A673 (cell line): ENCODE data around the gene ANKRD35. TPM values are rescaled to one million over a fixed set of nuclear protein-coding genes. Genes with fewer than 3 reads are reported as not detected.
"Not testable (repeated sequence)": the region's sequence is repeated elsewhere in the genome, so short reads cannot be mapped to it uniquely, and the experiment has no call there.

ENCODE experiments used
- BruUV-seq: library from RNA; stranded (reverse); fragments of 400-500 nt; replicated peaks from 2 replicates; lab custom pipeline; 2021; lab: Mats Ljungman, UMichigan
- CTCF ChIA-PET: fragments of 300-600 bp; sonication (Branson Sonifier 250); formaldehyde crosslinking; loops from one replicate; lab custom pipeline; 2022; ENCODE audit warnings: antibody characterized with exemption; lab: Charles Lee
- POLR2A ChIA-PET: fragments of 300-600 bp; sonication (Branson Sonifier 250); formaldehyde crosslinking; loops from one replicate; lab custom pipeline; 2022; ENCODE audit warnings: antibody characterized with exemption; ENCODE audit not compliant: low non-redundant PET; lab: Charles Lee
- DNase-seq: peaks from one replicate; pipeline ENCODE4 v3.0.0-alpha.2; 2015; ENCODE audit warnings: low spot score
- H3K27ac ChIP-seq: fragments of 200-600 bp; sonication (generic); 2 replicates; pipeline ENCODE4 v1.5.1; 2016; ENCODE audit warnings: mixed run types, low read depth, mild to moderate bottlenecking, mixed read lengths, antibody characterized with exemption, low read length; ENCODE audit not compliant: poor library complexity, severe bottlenecking
- H3K27me3 ChIP-seq: fragments of 200-600 bp; sonication (generic); replicated peaks from 2 replicates; pipeline ENCODE4 v1.6.1; 2017; ENCODE audit warnings: mixed run types, low read depth, mild to moderate bottlenecking, mixed read lengths, antibody characterized with exemption, low read length; ENCODE audit not compliant: insufficient read depth, poor library complexity
- H3K36me3 ChIP-seq: fragments of 200-600 bp; sonication (generic); 2 replicates; pipeline ENCODE4 v1.6.1; 2016; ENCODE audit warnings: mixed run types, mild to moderate bottlenecking, mixed read lengths, antibody characterized with exemption, low read length; ENCODE audit not compliant: insufficient read depth, poor library complexity, severe bottlenecking
- H3K4me1 ChIP-seq: fragments of 200-600 bp; sonication (generic); 2 replicates; pipeline ENCODE4 v1.6.1; 2017; ENCODE audit warnings: mixed run types, mild to moderate bottlenecking, mixed read lengths, antibody characterized with exemption, low read length; ENCODE audit not compliant: insufficient read depth, poor library complexity, severe bottlenecking
- H3K4me3 ChIP-seq: fragments of 200-600 bp; sonication (generic); 2 replicates; pipeline ENCODE4 v1.5.1; 2016; ENCODE audit warnings: low read depth, mixed run types, mild to moderate bottlenecking, mixed read lengths, low read length; ENCODE audit not compliant: poor library complexity, severe bottlenecking
- H3K9me3 ChIP-seq: fragments of 200-600 bp; sonication (generic); 2 replicates; pipeline ENCODE4 v1.6.1; 2016; ENCODE audit warnings: mixed run types, low read depth, mild to moderate bottlenecking, mixed read lengths, antibody characterized with exemption, low read length; ENCODE audit not compliant: poor library complexity, severe bottlenecking
- EZH2 ChIP-seq: fragments of 200-600 bp; sonication (generic); IDR thresholded peaks from 2 replicates; pipeline ENCODE4 v1.6.1; 2017; ENCODE audit warnings: borderline replicate concordance, low read depth, mild to moderate bottlenecking, mixed read lengths, antibody characterized with exemption, low read length; ENCODE audit not compliant: poor library complexity, severe bottlenecking
- intact Hi-C: fragments of 100-400 bp; cut with micrococcal nuclease; formaldehyde crosslinking; loops from one replicate; pipeline ENCODE4 v1.10.0; 2022; ENCODE audit not compliant: unreplicated experiment
- total RNA-seq: library from RNA; stranded (reverse); gene quantifications from 2 replicates; pipeline ENCODE4 v1.2.3, GENCODE V29; 2021
- TF ChIP-seq, protein P1 (sequence below): fragments of 300-800, 200-600 bp; sonication (generic); conservative IDR thresholded peaks from 2 replicates; pipeline ENCODE4 v1.5.1; 2017; ENCODE audit warnings: low read depth, mild to moderate bottlenecking, antibody characterized with exemption, low read length, moderate library complexity, mixed read lengths

The ANKRD35 gene
- total RNA-seq, 1 experiment from 2014 or later = not detected

GRCh38 chr1:145927063-145927886 is 41.6 kb upstream of the ANKRD35 start, which contains the start of gene RBM8A:
TSS of gene RBM8A (minus strand) at chr1:145927484. CDS start at chr1:145927426, 58 bp downstream.
- TF ChIP-seq, protein P1, sequence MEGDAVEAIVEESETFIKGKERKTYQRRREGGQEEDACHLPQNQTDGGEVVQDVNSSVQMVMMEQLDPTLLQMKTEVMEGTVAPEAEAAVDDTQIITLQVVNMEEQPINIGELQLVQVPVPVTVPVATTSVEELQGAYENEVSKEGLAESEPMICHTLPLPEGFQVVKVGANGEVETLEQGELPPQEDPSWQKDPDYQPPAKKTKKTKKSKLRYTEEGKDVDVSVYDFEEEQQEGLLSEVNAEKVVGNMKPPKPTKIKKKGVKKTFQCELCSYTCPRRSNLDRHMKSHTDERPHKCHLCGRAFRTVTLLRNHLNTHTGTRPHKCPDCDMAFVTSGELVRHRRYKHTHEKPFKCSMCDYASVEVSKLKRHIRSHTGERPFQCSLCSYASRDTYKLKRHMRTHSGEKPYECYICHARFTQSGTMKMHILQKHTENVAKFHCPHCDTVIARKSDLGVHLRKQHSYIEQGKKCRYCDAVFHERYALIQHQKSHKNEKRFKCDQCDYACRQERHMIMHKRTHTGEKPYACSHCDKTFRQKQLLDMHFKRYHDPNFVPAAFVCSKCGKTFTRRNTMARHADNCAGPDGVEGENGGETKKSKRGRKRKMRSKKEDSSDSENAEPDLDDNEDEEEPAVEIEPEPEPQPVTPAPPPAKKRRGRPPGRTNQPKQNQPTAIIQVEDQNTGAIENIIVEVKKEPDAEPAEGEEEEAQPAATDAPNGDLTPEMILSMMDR = peak; percentile 76
- no peak for TF ChIP-seq EZH2
- Histone ChIP-seq H3K9me3 (no peaks in the 10 kb centered on the region), H3K27me3 (no peaks in the 10 kb centered on the region), H3K36me3 (peaks cover 20% of the 10 kb centered on the region), H3K4me3 (peak within 1 kb of the TSS; percentile 68), H3K27ac (peak within 1 kb of the TSS; percentile 95), H3K4me1 (peaks cover 13% of the 10 kb centered on the region)
- peak; percentile 99 for DNase-seq
- intact Hi-C loops = loop anchor here (2.0 to 5.0 kb wide), 2 partner anchors 35 to 68 kb away; partner anchors contain the start of genes ANKRD34A, PIAS3 and POLR3GL
- no TSS peak for BruUV-seq
- ChIA-PET POLR2A (interaction anchor here (0.9 to 1.0 kb wide), 3 partner anchors 31 to 67 kb away, joined by 3 to 6 read pairs (median 3); partner anchors contain the start of genes LIX1L and POLR3GL), CTCF (interaction anchor here (0.6 to 1.5 kb wide), 6 partner anchors 9 to 82 kb away, joined by 3 to 10 read pairs (median 5); partner anchors contain the start of genes LIX1L, NUDT17 and PEX11B)

DNA sequence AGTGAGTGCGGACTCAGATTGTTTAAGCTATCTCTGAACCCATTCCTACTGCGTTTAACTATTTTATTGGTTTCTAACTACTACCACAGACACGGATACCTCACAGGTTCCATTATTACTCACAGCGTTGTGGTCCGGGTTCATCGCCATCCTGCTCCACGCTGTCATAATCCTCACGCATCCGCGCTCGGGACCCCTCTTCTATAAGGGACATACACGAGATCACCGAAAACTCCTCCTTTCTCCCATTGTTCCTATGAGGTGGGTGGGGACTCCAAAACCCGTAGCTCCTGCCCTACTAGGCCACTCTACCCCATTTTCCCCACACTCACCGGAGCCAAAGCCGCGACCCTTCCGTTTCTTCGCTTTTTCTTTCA is 41.0 kb upstream of the ANKRD35 start:
- peak overlapping the region; percentile 68 for H3K4me3 ChIP-seq
- no TSS peak for BruUV-seq
- ChIA-PET POLR2A (interaction anchor here (1.0 kb wide), 2 partner anchors 31 to 38 kb away, joined by 3 to 6 read pairs; partner anchors contain the start of genes LIX1L and POLR3GL), CTCF (interaction anchor here (1.5 kb wide), 1 partner anchor 81 kb away, joined by 6 read pairs; no protein-coding TSS in a partner anchor)
- H3K36me3 ChIP-seq = peaks cover 20% of the 10 kb centered on the region
- intact Hi-C loops = loop anchor here (2.0 to 5.0 kb wide), 2 partner anchors 36 to 68 kb away; partner anchors contain the start of genes ANKRD34A, PIAS3 and POLR3GL
- H3K27ac ChIP-seq = peak overlapping the region; percentile 95
- peaks cover 14% of the 10 kb centered on the region for H3K4me1 ChIP-seq
- TF ChIP-seq, protein P1 = no peak
- no peak for TF ChIP-seq EZH2
- H3K9me3 ChIP-seq = no peaks in the 10 kb centered on the region
- no peak for DNase-seq
- H3K27me3 ChIP-seq = no peaks in the 10 kb centered on the region

DNA sequence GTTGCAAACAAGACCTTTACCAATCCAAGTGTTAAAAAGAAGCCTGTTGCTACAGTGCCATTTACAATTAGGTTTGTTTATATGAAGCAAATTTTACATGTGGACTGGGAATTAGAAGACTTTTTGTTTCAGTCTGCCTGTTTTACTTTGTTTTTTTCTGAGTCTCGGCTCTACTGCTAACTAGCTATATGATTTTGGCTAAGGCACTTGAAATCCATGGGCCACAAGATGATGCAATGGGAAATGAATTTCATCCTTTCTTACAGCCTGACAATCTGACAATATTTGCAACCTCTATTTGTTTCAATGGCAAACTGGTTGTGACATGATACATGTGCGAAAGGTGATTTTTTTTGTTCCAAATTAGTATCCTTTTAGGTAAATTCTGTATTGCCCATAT is 36.6 kb upstream of the ANKRD35 start:
- H3K4me1 ChIP-seq = peaks cover 22% of the 10 kb centered on the region
- no peak for DNase-seq
- no peaks in the 10 kb centered on the region for H3K27me3 ChIP-seq
- POLR2A ChIA-PET = interaction anchor here (0.7 kb wide), 1 partner anchor 81 kb away, joined by 4 read pairs; no protein-coding TSS in a partner anchor
- BruUV-seq = no TSS peak
- H3K27ac ChIP-seq = no peak overlapping the region
- TF ChIP-seq, protein P1 = no peak
- TF ChIP-seq EZH2 = no peak
- CTCF ChIA-PET = no interaction called here
- intact Hi-C loops = no loop called here
- H3K4me3 ChIP-seq = no peak overlapping the region
- peaks cover 20% of the 10 kb centered on the region for H3K36me3 ChIP-seq
- H3K9me3 ChIP-seq = no peaks in the 10 kb centered on the region

DNA sequence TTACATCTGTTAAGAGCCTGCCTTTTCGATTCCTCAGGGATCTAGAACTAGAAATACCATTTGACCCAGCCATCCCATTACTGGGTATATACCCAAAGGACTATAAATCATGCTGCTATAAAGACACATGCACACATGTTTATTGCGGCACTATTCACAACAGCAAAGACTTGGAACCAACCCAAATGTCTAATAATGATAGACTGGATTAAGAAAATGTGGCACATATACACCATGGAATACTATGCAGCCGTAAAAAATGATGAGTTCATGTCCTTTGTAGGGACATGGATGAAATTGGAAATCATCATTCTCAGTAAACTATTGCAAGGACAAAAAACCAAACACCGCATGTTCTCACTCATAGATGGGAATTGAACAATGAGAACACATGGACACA is 34.6 kb upstream of the ANKRD35 start:
- BruUV-seq, intact Hi-C loops, H3K9me3 ChIP-seq, POLR2A ChIA-PET, H3K27me3 ChIP-seq, DNase-seq, CTCF ChIA-PET, H3K27ac ChIP-seq: not testable (repeated sequence)
- H3K36me3 ChIP-seq = peaks cover 17% of the 10 kb centered on the region
- H3K4me1 ChIP-seq = peaks cover 16% of the 10 kb centered on the region
- H3K4me3 ChIP-seq = peak overlapping the region; percentile 78
